Stimulated activated naive CD8-positive, alpha-beta T cell treated with anti-CD3 and anti-CD28 coated beads, Interleukin-15, Interleukin-2, amounts not matched to agents 100 ng/mL and 50 ng/mL, for 24 hours (primary cell): Measurements from ENCODE around the gene CAP1.
A peak's percentile ranks its signal among the peaks of the same experiment; 100 is the strongest.
"Not testable (repeated sequence)": the region's sequence is repeated elsewhere in the genome, so short reads cannot be mapped to it uniquely, and the experiment has no call there.

ENCODE experiments used
- H3K27ac Mint-ChIP-seq: one replicate; pipeline ENCODE4 v1.8.0; 2021; ENCODE audit warnings: mild to moderate bottlenecking, mixed read lengths
- H3K27me3 Mint-ChIP-seq: one replicate; pipeline ENCODE4 v1.8.0; 2021; ENCODE audit warnings: mixed read lengths
- H3K36me3 Mint-ChIP-seq: one replicate; pipeline ENCODE4 v1.8.0; 2021; ENCODE audit warnings: low read depth, mixed read lengths
- H3K4me1 Mint-ChIP-seq: one replicate; pipeline ENCODE4 v1.8.0; 2021; ENCODE audit warnings: low read depth, mixed read lengths
- H3K4me3 Mint-ChIP-seq: one replicate; pipeline ENCODE4 v1.8.0; 2021; ENCODE audit warnings: mild to moderate bottlenecking, mixed read lengths
- H3K9me3 Mint-ChIP-seq: one replicate; pipeline ENCODE4 v1.8.0; 2021; ENCODE audit warnings: mixed read lengths

The CAP1 gene

DNA sequence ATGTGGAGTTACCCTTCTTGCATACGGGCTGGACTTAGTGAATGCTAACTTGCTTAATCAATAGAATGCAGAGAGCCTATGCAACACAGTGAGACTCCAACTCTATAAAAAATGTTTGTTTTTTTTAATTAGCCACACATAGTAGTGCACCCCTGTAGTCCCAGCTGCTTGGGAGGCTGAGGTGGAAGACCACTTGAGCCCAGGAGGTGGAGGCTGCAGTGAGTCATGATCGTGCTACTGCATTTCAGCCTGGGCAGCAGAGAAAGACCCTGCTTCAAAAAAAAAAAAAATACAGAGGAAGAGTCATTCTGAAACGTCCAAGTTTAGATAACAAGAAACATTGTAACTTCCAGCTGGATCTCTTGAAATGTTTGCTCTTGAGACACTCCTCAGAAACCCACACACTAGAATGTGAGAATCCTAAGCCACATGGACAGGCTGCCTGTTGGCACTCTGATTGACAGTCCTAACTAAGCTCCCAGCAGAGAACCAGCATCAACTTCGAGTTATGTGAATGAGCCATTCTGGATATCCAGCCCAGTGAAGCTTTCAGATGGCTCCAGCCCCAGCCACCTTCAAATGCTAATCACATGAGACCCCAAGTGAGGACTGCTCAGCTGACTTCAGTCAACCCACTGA lies 20.0 kb upstream of the CAP1 start:
- Mint-ChIP-seq H3K4me1 (no peaks in the 10 kb centered on the region), H3K27ac (no peak overlapping the region), H3K9me3 (no peaks in the 10 kb centered on the region), H3K4me3 (no peak overlapping the region), H3K36me3 (no peaks in the 10 kb centered on the region), H3K27me3 (no peaks in the 10 kb centered on the region)

DNA sequence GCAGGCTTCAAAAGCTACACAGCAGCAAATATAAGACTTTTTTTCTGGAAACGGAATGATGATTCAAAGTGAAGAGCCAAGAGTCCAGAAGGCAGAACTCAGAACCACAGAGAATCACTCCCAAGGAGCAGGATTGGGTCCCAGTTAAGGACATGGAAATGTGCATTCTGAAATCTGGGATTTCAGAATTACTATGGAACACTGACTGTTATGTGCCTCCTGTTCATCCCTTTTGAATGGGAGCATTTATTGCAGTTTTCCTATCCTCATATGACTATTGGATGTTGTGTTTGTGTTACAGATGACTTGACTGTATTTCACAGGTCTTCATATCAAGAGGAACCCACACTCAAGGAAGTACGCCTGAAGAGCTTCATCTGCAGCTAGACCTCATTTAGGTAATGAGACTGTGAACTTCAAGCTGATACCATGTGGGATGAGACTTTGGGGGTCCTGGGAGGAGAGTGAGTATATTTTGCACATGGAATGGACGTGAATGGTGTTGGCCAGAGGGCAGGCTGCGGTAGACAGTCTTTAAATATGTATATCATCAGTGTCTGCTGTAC lies 17.1 kb upstream of the CAP1 start:
- Mint-ChIP-seq H3K27ac (no peak overlapping the region), H3K27me3 (no peaks in the 10 kb centered on the region), H3K9me3 (no peaks in the 10 kb centered on the region), H3K36me3 (no peaks in the 10 kb centered on the region), H3K4me1 (no peaks in the 10 kb centered on the region), H3K4me3 (no peak overlapping the region)

DNA sequence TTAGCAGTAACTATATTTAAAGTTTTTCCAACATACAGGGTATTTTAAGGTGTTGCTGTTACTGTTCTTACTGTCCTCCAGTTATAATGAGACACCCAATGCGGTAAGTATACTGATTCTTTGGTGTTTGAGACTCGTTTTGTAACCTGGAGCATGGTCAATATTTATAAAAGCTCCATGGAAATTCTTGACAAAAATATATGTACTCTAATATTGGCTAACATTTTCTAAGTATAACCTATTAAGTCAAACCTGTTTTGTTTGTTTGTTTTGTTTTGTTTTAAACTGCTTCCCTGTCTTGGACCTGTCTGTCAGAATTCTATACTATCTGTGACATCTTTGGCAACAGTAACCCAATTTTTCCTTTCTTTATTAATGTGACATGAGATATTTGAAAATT lies 15.9 kb upstream of the CAP1 start:
- Mint-ChIP-seq H3K27me3 (no peaks in the 10 kb centered on the region), H3K9me3 (no peaks in the 10 kb centered on the region), H3K36me3 (no peaks in the 10 kb centered on the region), H3K4me1 (peaks cover 2% of the 10 kb centered on the region), H3K4me3 (no peak overlapping the region), H3K27ac (no peak overlapping the region)

DNA sequence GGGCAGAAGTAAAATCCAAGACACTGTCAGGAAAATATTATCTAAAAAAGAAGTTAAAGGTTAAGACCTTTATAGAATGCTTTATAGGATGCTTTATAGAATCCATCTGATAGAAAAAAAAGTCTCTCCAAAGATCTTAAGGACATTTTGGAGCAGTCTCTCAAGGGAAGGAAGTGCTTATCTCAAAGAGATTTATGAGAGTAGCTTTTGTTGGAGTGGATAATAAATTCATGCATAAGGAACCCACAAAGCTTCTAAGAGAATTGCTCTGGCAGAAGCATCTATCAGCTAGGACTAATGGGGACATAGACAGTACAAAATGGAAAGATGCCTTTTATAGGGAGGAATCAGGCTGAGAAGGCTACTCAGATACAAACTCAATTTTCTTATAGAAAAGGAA lies 12.9 kb upstream of the CAP1 start:
- Mint-ChIP-seq H3K27ac (no peak overlapping the region), H3K27me3 (no peaks in the 10 kb centered on the region), H3K4me1 (peaks cover 9% of the 10 kb centered on the region), H3K9me3 (no peaks in the 10 kb centered on the region), H3K4me3 (no peak overlapping the region), H3K36me3 (no peaks in the 10 kb centered on the region)

DNA sequence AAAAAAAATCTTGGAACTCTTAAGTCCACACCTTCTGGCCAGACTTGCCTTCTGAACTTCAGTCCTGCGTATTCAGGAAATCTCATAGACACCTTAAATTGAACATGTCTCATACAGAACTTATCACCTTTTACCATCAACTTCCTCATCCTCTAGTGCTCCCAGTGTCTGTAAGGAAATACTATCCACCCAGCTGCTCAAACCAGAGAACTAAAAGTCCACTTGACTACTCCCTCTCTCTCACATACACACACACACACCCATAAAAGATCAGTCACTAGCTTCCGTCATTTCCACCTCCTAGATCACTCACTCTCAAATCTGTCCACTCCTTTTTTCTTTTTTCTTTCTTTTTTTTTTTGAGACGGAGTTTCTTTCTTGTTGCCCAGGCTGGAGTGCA lies 10.9 kb upstream of the CAP1 start:
- no peak overlapping the region for H3K4me3 Mint-ChIP-seq
- H3K27ac Mint-ChIP-seq, result no peak overlapping the region
- H3K27me3 Mint-ChIP-seq, result no peaks in the 10 kb centered on the region
- H3K4me1 Mint-ChIP-seq, result peaks cover 22% of the 10 kb centered on the region
- no peaks in the 10 kb centered on the region for H3K36me3 Mint-ChIP-seq
- no peaks in the 10 kb centered on the region for H3K9me3 Mint-ChIP-seq

DNA sequence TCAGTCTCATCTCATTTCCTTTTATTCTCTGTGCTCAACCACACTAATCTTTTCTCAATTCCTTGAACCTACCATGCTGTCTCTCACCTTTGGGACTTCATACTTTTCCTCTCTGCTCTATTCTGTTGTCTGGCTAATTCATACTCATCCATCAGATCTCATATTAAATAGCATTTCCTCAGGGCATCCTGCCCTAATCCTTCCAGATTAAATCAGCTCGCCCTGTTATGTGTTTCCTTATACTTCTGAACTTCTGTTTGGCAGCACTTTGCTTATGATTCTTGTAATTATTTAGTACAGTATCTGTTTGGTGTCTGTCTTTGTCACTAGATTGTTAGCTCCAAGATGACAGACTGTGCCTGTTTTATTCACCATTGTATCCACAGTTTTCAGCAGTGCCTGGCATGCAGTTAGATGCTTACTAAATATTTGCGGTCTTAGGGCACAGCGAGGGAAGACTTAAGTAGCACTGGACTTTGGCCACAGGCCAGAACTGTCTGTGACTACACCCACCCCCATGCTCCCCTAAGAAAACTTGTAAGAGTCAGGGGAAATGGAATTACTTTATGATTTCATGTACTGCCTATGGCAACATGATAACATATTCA lies 9.9 kb upstream of the CAP1 start:
- H3K36me3 Mint-ChIP-seq, result no peaks in the 10 kb centered on the region
- no peak overlapping the region for H3K4me3 Mint-ChIP-seq
- no peaks in the 10 kb centered on the region for H3K27me3 Mint-ChIP-seq
- peaks cover 29% of the 10 kb centered on the region for H3K4me1 Mint-ChIP-seq
- no peak overlapping the region for H3K27ac Mint-ChIP-seq
- no peaks in the 10 kb centered on the region for H3K9me3 Mint-ChIP-seq

DNA sequence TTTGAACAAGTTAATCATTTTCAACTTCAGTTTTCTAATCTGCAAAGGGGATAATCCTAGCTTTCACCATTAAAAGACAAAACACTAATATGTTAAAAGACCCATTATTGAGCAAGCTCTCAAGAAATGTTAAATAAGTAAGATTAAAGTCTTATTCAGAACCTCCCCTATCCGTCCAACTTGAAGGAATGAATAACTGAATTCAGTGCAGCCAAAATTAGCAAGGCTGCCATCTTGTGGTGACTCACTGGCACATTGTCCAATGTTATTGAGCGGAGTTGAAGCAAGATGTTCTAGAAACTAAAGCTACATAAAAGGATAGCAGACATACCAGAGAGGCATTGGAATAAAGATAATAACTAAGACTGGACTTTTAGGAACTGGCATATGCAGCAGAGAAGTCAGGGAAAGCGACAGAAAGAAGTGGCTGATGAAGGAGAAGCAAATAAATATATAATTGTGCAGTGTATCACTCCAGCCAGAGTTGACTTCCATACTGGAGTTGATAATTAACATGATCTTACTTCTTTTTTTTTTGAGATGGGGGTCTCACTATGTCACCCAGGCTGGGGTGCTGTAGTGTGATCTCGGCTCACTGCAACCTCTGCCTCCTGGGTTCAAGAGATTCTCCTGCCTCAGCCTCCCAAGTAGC lies 8.2 kb upstream of the CAP1 start:
- H3K4me3 Mint-ChIP-seq, result no peak overlapping the region
- H3K27me3 Mint-ChIP-seq, result no peaks in the 10 kb centered on the region
- H3K4me1 Mint-ChIP-seq, result peaks cover 41% of the 10 kb centered on the region
- H3K36me3 Mint-ChIP-seq, result no peaks in the 10 kb centered on the region
- H3K27ac Mint-ChIP-seq, result peak overlapping the region; percentile 59
- no peaks in the 10 kb centered on the region for H3K9me3 Mint-ChIP-seq

DNA sequence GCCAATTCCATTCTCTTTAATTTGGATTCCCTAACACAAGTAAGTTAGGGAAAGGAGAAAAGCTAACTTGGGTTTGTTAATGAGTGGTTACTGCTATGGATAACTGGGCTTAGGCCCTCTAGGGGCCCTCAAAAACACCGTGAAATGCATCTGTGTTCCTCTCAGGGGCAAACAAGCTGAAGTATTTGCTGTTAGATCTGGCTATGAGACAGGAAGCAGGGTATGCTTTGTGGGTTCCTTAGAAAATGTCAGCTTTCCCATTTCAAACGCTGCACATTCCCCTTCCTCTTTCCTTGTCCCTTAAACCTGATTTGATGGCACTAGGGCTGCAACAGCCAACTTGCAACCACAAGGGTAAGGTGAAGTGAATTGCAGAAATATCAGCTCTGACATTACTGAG lies 5.7 kb upstream of the CAP1 start:
- no peaks in the 10 kb centered on the region for H3K9me3 Mint-ChIP-seq
- H3K27ac Mint-ChIP-seq, result peak overlapping the region; percentile 91
- peaks cover 57% of the 10 kb centered on the region for H3K4me1 Mint-ChIP-seq
- peak overlapping the region; percentile 63 for H3K4me3 Mint-ChIP-seq
- H3K27me3 Mint-ChIP-seq, result no peaks in the 10 kb centered on the region
- H3K36me3 Mint-ChIP-seq, result no peaks in the 10 kb centered on the region

DNA sequence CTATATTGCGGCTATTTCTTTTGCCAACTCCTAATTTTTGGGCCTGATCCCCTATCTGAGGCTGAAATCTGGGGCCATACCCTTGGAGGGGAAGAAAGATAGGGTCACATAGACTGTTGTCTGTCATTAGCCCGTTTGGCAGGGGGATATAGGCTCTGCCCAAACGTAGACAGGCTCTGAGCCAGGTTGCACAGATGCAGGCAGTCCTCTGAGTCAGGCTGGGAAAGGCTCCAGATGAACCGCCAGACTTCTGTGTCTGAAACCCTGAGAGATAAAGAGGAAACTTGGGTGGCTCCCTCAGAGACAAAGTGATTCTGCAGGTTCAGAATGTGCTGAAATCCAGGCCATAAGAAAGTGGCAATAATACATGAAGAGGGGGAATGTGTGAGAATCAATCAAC lies 4.0 kb upstream of the CAP1 start:
- Mint-ChIP-seq H3K36me3 (peaks cover 6% of the 10 kb centered on the region), H3K4me3 (no peak overlapping the region), H3K27me3 (no peaks in the 10 kb centered on the region), H3K27ac (no peak overlapping the region), H3K4me1 (peaks cover 59% of the 10 kb centered on the region), H3K9me3 (no peaks in the 10 kb centered on the region)

DNA sequence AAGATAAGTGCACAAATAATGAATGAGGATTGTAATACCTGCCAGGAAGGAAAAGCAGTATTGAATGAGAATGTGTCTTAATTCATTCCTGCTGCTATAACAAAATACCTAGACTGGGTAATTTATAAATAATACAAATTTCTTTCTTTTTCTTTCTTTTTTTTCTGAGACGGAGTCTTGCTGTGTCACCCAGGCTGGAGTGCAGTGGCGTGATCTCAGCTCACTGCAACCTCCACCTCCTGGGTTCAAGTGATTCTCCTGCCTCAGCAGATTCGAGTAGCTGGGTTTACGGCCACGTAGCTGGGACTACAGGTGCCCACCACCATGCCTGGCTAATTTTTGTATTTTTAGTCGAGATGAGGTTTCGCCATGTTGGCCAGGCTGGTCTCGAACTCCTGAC lies 3.3 kb upstream of the CAP1 start:
- not testable (repeated sequence) for H3K27ac Mint-ChIP-seq, H3K9me3 Mint-ChIP-seq, H3K27me3 Mint-ChIP-seq, H3K4me3 Mint-ChIP-seq
- Mint-ChIP-seq H3K4me1 (peaks cover 62% of the 10 kb centered on the region), H3K36me3 (peaks cover 13% of the 10 kb centered on the region)

DNA sequence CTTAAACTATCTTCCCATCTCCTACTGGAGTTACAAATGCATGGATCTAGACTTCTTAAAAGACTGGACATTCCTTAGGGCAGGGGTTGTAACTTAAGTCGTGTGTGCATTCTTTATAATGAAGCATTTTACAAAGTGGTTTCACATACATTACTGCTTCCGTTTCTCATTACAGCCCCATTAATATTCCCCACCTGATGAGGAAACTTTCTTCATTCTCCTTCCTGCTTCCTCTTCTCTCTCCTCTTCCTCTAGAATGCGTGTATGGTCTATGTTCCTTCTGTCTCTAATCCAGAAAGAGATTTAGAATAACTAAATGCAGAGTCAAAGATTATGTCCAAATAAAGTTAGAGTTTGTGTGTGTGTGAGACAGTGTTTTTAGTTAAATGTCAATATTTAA lies 1.8 kb upstream of the CAP1 start:
- no peaks in the 10 kb centered on the region for H3K9me3 Mint-ChIP-seq
- H3K4me3 Mint-ChIP-seq, result peak overlapping the region; percentile 96
- no peaks in the 10 kb centered on the region for H3K27me3 Mint-ChIP-seq
- H3K4me1 Mint-ChIP-seq, result peaks cover 69% of the 10 kb centered on the region
- H3K27ac Mint-ChIP-seq, result peak overlapping the region; percentile 98
- H3K36me3 Mint-ChIP-seq, result peaks cover 27% of the 10 kb centered on the region

DNA sequence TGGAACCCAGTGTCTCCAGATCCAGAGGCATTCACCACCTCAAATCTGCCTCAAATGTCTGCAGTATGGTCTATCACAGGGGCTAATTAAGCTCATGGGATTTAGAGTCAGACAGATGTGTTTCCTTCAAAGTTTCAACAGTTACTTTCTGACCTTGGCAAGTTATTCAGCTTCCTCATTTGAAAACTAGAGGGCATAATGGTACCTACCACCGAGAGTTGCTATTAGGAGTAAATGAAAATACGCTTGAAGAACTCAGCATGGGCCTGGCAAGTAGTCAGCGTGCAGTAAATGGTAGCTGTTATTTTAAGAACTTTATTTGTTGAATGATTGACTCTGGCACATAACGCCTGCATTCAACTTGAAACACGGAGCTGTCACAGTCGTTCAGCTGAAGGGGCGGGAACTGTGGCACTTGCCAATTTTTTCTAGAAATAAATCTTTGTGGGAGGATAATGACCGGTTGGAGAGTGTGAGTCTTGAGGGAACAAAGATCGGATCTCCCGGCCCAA lies 1.2 kb upstream of the CAP1 start:
- Mint-ChIP-seq H3K27me3 (no peaks in the 10 kb centered on the region), H3K4me1 (peaks cover 69% of the 10 kb centered on the region), H3K27ac (peak overlapping the region; percentile 98), H3K36me3 (peaks cover 33% of the 10 kb centered on the region), H3K9me3 (no peaks in the 10 kb centered on the region), H3K4me3 (peak overlapping the region; percentile 96)

DNA sequence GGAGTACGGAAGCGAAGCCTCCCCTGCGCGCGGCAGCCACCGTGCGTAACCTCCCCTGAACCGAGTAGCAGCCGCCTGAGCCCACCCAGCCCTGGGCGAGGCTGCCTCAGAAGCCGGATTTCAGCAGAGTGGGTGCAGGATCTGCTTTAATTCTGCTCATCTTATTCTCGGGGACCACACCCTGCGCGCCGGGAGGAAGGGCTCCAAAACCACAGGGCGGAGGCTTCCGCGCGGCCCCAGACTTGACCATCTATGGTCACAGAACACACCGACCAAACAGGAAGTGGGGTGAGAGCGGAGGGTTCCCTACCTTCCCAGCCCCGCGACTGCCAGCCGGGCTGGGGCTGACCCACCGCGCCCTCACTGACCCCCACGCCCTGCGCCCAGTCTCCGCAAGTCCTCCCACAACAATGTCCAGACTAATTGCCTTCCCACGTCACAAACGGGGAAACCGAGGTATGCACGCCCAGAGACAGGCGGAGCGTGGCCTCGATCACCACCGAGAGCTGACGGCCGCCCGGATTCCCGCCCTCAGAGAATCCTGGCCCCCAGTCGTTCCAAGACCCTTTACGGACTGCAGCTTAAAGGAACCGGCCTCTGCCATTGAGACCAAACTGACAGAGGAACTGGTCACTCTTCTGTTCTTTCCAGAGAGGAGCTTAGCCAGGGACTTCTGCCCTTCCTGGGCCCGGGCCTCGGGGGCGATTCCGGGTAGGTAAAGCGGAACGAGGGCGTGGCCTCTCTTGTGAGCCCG lies 595 bp upstream of the CAP1 start:
- peaks cover 36% of the 10 kb centered on the region for H3K36me3 Mint-ChIP-seq
- H3K27me3 Mint-ChIP-seq, result no peaks in the 10 kb centered on the region
- H3K9me3 Mint-ChIP-seq, result no peaks in the 10 kb centered on the region
- H3K4me1 Mint-ChIP-seq, result peaks cover 68% of the 10 kb centered on the region
- peak overlapping the region; percentile 96 for H3K4me3 Mint-ChIP-seq
- peak overlapping the region; percentile 98 for H3K27ac Mint-ChIP-seq

DNA sequence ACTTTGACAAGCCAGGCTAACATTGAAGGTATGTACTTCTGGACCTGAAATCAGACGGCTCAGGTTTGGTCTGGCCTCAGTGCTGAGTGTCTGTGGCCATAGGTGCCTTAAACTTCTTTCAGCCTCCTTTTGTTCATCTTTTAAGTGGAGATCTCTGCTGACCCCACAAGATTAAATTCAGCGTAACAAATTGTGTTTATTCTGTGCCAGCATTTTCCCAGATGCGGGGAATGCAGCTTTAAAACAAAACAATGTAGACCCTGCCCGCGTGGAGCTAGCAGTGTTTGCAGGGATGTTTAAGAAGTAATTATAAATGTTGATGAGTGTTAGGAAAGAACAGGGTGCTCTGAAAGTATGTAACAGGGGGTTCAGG lies 923 bp downstream of the CAP1 start:
- Mint-ChIP-seq H3K27ac (peak overlapping the region; percentile 98), H3K9me3 (no peaks in the 10 kb centered on the region), H3K4me3 (peak overlapping the region; percentile 96), H3K36me3 (peaks cover 51% of the 10 kb centered on the region), H3K4me1 (peaks cover 74% of the 10 kb centered on the region), H3K27me3 (no peaks in the 10 kb centered on the region)

DNA sequence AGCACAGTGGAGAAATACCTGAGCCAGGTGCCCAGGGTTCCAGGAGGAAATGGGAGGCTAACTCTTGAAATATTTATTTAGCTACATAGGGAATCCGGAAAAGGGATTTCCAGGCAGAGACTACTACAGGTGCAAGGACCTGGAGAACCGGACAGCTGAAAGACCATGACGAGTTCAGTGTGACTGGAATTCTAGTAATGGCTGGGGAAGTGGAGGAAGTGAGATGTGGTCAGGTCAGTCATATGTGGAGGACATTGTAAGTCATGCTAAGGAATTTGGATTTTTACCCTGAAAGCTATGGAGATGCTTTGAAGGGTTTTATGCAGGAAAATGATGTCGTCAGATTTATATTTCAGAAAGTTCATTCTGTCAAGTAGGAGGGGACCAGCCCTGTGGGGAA lies 1.8 kb downstream of the CAP1 start:
- Mint-ChIP-seq H3K4me3 (peak overlapping the region; percentile 96), H3K27me3 (no peaks in the 10 kb centered on the region), H3K36me3 (peaks cover 55% of the 10 kb centered on the region), H3K4me1 (peaks cover 75% of the 10 kb centered on the region), H3K9me3 (no peaks in the 10 kb centered on the region), H3K27ac (peak overlapping the region; percentile 84)
